Testis (tissue), 2 donors: ENCODE results near the gene ABCA3.

ENCODE experiments used
- CTCF ChIP-seq, 3 experiments: fragments of 450-650 bp in 2 of 3; fragments of 200-600 bp in 1 of 3; sonication (generic) in 1 of 3; IDR thresholded peaks; one replicate each; pipeline ENCODE4 v1.5.1; 2016 to 2019; ENCODE audit warnings: antibody characterized with exemption in 3 of 3, mild to moderate bottlenecking in 2 of 3, moderate library complexity in 1 of 3
- POLR2A ChIP-seq: fragments of 450-650 bp; IDR thresholded peaks from one replicate; pipeline ENCODE4 v1.6.1; 2017; ENCODE audit warnings: antibody characterized with exemption, mild to moderate bottlenecking, moderate library complexity

GRCh38 chr16:2235695-2236336, 104.7 kb downstream of the ABCA3 start:
- TF ChIP-seq CTCF (IDR thresholded peaks at IDR 0.05) (no peak), POLR2A (no peak)
